GM12864 (cell line): ENCODE measurements around the gene ITGBL1.

Experiments used
- DNase-seq: peaks from one replicate; pipeline ENCODE4 v3.0.0-alpha.2; 2011; ENCODE audit warnings: low read depth
- H3K4me3 ChIP-seq: 2 replicates; pipeline ENCODE4 v1.5.1; 2011; ENCODE audit warnings: mild to moderate bottlenecking, low read depth, low read length, control low read depth
- CTCF ChIP-seq: IDR thresholded peaks from 2 replicates; pipeline ENCODE4 v1.5.1; 2011; ENCODE audit warnings: low read depth, mild to moderate bottlenecking, moderate library complexity, low read length, control low read depth, inconsistent platforms; ENCODE audit errors: missing control alignments

Gene ITGBL1

GRCh38 chr13:101489643-101490405 lies 37.3 kb downstream of the ITGBL1 start:
- H3K4me3 ChIP-seq, result no peak overlapping the region
- no peak for DNase-seq
- no peak for TF ChIP-seq CTCF

GRCh38 chr13:101490406-101491015 lies 38.0 kb downstream of the ITGBL1 start:
- no peak for DNase-seq
- no peak overlapping the region for H3K4me3 ChIP-seq
- TF ChIP-seq CTCF, result no peak

- H3K4me3 ChIP-seq, result no peak overlapping the region
- no peak for TF ChIP-seq CTCF
- no peak for DNase-seq
Measured at GRCh38 chr13:101492251-101492910, 39.9 kb downstream of the ITGBL1 start.

GRCh38 chr13:101493541-101493940 lies 41.1 kb downstream of the ITGBL1 start:
- H3K4me3 ChIP-seq, result no peak overlapping the region
- DNase-seq, result no peak
- no peak for TF ChIP-seq CTCF

GRCh38 chr13:101499406-101499805 lies 46.9 kb downstream of the ITGBL1 start:
- no peak for DNase-seq
- no peak overlapping the region for H3K4me3 ChIP-seq

GRCh38 chr13:101502618-101503017 lies 50.1 kb downstream of the ITGBL1 start:
- no peak for TF ChIP-seq CTCF

More at GRCh38 chr13:101499406-101499805, 46.9 kb downstream of the ITGBL1 start:
- TF ChIP-seq CTCF, result no peak

More at GRCh38 chr13:101502618-101503017, 50.1 kb downstream of the ITGBL1 start:
- no peak for DNase-seq
- no peak overlapping the region for H3K4me3 ChIP-seq
